ENCODE data around the gene TFPI. TPM values are rescaled to one million over a fixed set of nuclear protein-coding genes. Genes with fewer than 3 reads are reported as not detected.
"Not testable (repeated sequence)": the region's sequence is repeated elsewhere in the genome, so short reads cannot be mapped to it uniquely, and the experiment has no call there.

TFPI gene
- total and polyA plus RNA-seq, 2 donors (not counting 1 experiment from before 2014, with no cell fraction given) = 117 to 274 TPM

DNA sequence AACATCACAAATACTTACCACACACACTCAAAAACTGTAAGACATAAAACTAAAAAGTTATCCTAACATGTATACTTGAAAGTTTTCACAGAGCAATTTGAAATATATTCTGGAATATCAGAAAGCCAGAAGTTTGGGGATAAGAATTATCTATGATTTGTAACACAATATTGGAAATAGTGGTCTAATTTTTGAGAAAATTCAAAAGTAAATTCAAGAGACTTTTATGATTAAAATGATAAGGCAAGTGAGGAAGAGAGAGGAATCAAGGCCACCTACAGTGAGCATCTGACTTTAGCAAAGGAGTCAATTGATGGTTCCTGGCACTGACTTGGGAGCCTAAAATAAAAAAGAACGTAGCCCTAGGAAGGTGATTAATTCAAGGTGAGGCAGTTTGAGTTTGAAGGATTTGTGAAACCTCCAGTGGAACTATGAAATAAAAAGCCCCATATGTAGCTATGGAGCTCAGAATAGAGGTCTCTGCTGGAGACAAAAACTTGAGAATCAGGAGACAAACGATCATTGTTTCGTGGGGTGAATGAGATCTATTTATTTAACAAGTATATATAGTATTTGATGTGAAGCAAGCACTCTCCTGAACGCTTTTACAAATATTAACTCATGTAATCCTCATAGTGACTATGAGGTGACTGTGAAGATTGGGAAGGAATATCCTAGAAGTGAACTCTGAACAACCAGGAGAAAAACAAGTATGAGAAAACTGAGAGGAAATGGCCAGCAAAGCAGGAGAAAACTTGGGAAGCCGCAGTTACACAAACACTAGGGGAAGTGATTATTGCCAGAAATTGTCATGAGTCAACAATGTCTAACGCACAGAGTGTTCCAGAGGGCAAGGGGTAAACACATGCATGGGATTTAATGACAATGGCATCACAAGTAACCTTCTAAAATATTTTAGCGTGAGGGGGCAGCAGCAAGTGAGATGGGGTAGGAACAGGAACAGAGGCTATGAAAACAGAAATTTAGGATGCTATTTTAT, 12.8 kb downstream of the TFPI start:
- TF ChIP-seq CTCF (conservative IDR thresholded peaks at IDR 0.05 in 1 of 2, IDR thresholded peaks at IDR 0.05 in 1 of 2; ENCODE audit: low read depth in 1 of 2, low read length in 2 of 2) (no peak), EZH2 (IDR thresholded peaks at IDR 0.05; ENCODE audit: low read length, missing control alignments) (no peak)
- Histone ChIP-seq H3K27me3 (ENCODE audit: control insufficient read depth, insufficient read depth, low read length) (no peaks in the 10 kb centered on the region), H2AFZ (ENCODE audit: low read length) (no peak overlapping the region), H4K20me1 (ENCODE audit: control insufficient read depth, extremely low read depth, insufficient read depth, low read length) (no peaks in the 10 kb centered on the region), H3K27ac (ENCODE audit: insufficient read depth, low read length) (peak overlapping the region; percentile 60), H3K4me1 (ENCODE audit: control insufficient read depth, extremely low read depth, insufficient read depth, low read length) (peaks cover 15% of the 10 kb centered on the region), H3K9me3 (ENCODE audit: control insufficient read depth, insufficient read depth, low read depth, low read length) (no peaks in the 10 kb centered on the region), H3K4me2 (ENCODE audit: extremely low read depth, insufficient read depth, low read length) (peak overlapping the region; percentile 39), H3K79me2 (ENCODE audit: control insufficient read depth, insufficient read depth, low read length) (peaks cover 61% of the 10 kb centered on the region), H3K4me3 (replicated peaks in 1 of 4; ENCODE audit: control extremely low read depth in 1 of 4, insufficient read depth in 1 of 4, low read depth in 3 of 4, low read length in 4 of 4) (peak overlapping the region in 1 of 4 experiments; percentile 10), H3K36me3 (ENCODE audit: control insufficient read depth, insufficient read depth, low read length) (no peaks in the 10 kb centered on the region), H3K9ac (ENCODE audit: insufficient read depth, low read length) (peak overlapping the region; percentile 4)
- DNase-seq (ENCODE audit: low read depth in 2 of 2) = peak; percentile 95 to 96

DNA sequence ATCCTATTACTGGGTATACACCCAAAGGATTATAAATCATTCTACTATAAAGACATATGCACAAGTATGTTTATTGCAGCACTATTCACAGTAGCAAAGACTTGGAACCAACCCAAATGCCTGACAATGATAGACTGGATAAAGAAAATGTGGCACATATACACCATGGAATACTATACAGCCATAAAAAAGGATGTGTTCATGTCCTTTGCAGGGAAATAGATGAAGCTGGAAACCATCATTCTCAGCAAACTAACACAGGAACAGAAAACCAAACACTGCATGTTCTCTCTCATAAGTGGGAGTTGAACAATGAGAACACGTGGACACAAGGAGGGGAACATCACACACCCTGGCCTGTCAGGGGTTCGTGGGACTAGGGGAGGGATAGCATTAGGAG, 16.0 kb downstream of the TFPI start:
- H3K4me3 ChIP-seq (replicated peaks in 1 of 4; ENCODE audit: control extremely low read depth in 1 of 4, insufficient read depth in 1 of 4, low read depth in 3 of 4, low read length in 4 of 4); DNase-seq (ENCODE audit: low read depth in 2 of 2); H2AFZ ChIP-seq (ENCODE audit: low read length); H3K27ac ChIP-seq (ENCODE audit: insufficient read depth, low read length); H3K36me3 ChIP-seq (ENCODE audit: control insufficient read depth, insufficient read depth, low read length); H3K9me3 ChIP-seq (ENCODE audit: control insufficient read depth, insufficient read depth, low read depth, low read length); H3K27me3 ChIP-seq (ENCODE audit: control insufficient read depth, insufficient read depth, low read length); H4K20me1 ChIP-seq (ENCODE audit: control insufficient read depth, extremely low read depth, insufficient read depth, low read length); H3K4me1 ChIP-seq (ENCODE audit: control insufficient read depth, extremely low read depth, insufficient read depth, low read length); H3K9ac ChIP-seq (ENCODE audit: insufficient read depth, low read length); H3K4me2 ChIP-seq (ENCODE audit: extremely low read depth, insufficient read depth, low read length): not testable (repeated sequence)
- H3K79me2 ChIP-seq (ENCODE audit: control insufficient read depth, insufficient read depth, low read length) = peaks cover 67% of the 10 kb centered on the region

- H2AFZ ChIP-seq (ENCODE audit: low read length); H4K20me1 ChIP-seq (ENCODE audit: control insufficient read depth, extremely low read depth, insufficient read depth, low read length); H3K9ac ChIP-seq (ENCODE audit: insufficient read depth, low read length); H3K4me1 ChIP-seq (ENCODE audit: control insufficient read depth, extremely low read depth, insufficient read depth, low read length); H3K27me3 ChIP-seq (ENCODE audit: control insufficient read depth, insufficient read depth, low read length); H3K4me2 ChIP-seq (ENCODE audit: extremely low read depth, insufficient read depth, low read length); H3K36me3 ChIP-seq (ENCODE audit: control insufficient read depth, insufficient read depth, low read length); H3K4me3 ChIP-seq (replicated peaks in 1 of 4; ENCODE audit: control extremely low read depth in 1 of 4, insufficient read depth in 1 of 4, low read depth in 3 of 4, low read length in 4 of 4); H3K27ac ChIP-seq (ENCODE audit: insufficient read depth, low read length); H3K9me3 ChIP-seq (ENCODE audit: control insufficient read depth, insufficient read depth, low read depth, low read length); DNase-seq (ENCODE audit: low read depth in 2 of 2): not testable (repeated sequence)
- H3K79me2 ChIP-seq (ENCODE audit: control insufficient read depth, insufficient read depth, low read length) = peaks cover 78% of the 10 kb centered on the region
Measured at GRCh38 chr2:187535381-187535780, 18.9 kb downstream of the TFPI start.

Data from fibroblast of lung (primary cell).